NAMALWA (cell line): Measurements from ENCODE around the gene SMPD1.
A peak's percentile ranks its signal among the peaks of the same experiment; 100 is the strongest.

Experiments
- DNase-seq: peaks from one replicate; pipeline ENCODE4 v3.0.0-alpha.2; 2015; ENCODE audit warnings: low spot score

Gene SMPD1

GRCh38 chr11:6389905-6390717 lies at the start of gene SMPD1:
Gene SMPD1, plus strand, starts transcription at chr11:6390474. Its CDS starts 125 bp downstream, at chr11:6390599.
- DNase-seq, result peak; percentile 90

DNA sequence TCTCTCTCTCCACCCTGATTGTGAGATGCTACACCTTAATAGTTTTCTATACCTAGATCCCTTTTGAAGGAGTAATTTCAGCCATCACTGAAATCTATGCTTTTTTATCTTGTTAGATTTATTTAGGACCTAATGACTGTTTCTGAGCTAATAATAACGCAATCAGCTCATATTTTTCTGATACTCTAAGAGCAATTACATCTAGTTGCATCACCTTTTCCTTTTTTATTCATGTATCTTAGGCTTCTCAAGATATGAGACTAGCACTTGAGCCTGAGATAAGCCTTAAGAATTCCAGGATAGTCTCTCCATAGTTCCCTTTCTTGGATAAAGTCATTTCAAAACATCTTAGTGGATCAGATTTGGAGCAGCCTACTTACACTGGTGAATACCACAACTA lies 44.9 kb upstream of the SMPD1 start:
- DNase-seq, result no peak

GRCh38 chr11:6350043-6350442 lies 40.2 kb upstream of the SMPD1 start:
- DNase-seq, result no peak

DNA sequence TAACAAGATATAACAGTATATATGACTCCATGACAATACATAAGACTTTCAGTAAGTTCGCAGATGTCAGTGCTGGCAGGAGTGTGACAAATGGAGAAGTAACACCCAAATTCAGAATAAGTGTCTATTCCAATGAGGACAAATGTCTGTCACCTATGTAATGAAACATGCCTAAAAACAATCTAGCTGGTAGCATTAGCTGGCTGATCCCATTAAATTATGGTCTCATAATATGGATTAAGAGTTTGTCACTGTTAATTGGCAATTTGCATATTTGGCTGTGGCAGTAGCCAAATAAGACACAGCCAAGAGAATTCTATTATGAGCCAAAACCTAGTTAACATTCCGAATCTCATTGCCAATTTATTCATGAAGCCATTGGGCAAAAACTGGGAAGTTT lies 39.8 kb upstream of the SMPD1 start:
- no peak for DNase-seq

- DNase-seq, result no peak
These were observed 38.4 kb upstream of the SMPD1 start for GRCh38 chr11:6351782-6352382.

- DNase-seq, result peak; percentile 81
These were observed 36.8 kb upstream of the SMPD1 start for GRCh38 chr11:6353367-6353987.

DNA sequence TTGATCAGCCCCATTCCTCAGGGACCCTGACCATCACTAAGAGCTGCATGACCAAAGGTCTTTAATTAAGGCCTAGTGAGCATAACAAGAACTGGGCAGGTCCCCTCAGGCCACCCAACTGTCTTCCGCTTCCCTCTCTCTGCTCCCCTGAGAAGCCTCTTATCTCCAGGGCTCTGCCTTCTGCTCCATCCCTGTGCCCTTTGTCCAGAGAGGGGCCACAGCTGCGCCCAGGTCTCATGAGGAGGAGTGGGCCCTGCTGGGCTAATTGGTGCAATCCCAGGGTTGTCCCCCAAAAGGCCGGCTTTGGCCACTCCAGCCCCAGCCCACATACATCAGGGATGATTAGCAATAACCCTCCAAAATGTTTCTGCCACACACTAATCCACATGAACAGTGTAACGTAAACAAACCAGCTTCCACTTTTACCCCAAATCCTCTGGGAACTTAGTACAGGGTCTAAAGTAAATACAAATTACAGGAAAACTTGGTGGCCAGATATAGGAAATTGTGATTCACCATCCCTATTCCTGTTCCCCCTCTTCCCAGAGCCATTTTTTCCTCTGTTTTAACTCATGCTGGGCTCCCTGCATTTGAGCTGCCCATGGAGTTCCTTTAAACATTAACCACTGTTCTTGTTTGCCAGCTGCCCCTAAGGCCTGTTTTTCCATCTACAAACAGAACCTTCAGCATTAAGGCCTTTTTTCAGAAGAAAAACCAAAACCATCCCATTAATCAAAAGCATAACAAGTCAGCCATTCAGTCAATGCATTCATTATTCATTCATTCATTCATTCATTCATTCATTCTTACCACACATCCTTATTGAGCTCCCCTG lies 35.4 kb upstream of the SMPD1 start:
- no peak for DNase-seq

GRCh38 chr11:6356503-6357055 lies 33.7 kb upstream of the SMPD1 start:
- DNase-seq, result no peak

- DNase-seq, result no peak
These were observed 33.1 kb upstream of the SMPD1 start for GRCh38 chr11:6357222-6357621.

GRCh38 chr11:6360183-6360582 lies 30.1 kb upstream of the SMPD1 start:
- no peak for DNase-seq

DNA sequence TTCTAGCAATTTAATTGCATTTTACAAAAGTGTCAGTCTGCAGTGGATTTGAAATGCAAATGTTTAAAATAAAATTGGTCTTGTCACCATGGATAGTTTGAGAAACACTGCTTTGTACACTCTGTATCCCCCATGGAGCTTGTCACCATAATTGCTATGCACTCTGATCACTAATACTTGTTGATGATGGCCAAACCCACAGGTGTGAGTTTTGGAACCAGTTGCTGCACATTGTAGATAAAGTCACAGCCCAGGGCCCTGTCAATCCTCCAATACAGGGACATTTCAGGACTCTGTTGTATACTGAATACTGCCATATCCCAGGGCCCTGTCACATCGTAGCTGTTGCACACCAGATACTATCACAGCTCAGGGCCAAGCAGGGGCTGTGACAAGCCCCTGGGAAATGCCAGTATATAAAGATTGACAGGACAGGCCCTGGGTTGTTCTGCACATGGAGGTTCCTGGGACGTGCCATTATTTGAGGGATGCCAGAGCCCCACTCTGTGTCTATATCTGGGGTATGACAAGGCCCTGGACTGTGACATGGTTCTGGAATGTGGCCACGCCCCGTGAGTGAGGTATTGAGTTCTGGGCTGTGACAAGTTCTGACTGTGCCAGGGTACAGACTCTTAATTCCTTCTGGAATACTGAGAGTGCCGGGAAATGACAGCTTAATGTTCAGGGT lies 27.9 kb upstream of the SMPD1 start:
- DNase-seq, result no peak

DNA sequence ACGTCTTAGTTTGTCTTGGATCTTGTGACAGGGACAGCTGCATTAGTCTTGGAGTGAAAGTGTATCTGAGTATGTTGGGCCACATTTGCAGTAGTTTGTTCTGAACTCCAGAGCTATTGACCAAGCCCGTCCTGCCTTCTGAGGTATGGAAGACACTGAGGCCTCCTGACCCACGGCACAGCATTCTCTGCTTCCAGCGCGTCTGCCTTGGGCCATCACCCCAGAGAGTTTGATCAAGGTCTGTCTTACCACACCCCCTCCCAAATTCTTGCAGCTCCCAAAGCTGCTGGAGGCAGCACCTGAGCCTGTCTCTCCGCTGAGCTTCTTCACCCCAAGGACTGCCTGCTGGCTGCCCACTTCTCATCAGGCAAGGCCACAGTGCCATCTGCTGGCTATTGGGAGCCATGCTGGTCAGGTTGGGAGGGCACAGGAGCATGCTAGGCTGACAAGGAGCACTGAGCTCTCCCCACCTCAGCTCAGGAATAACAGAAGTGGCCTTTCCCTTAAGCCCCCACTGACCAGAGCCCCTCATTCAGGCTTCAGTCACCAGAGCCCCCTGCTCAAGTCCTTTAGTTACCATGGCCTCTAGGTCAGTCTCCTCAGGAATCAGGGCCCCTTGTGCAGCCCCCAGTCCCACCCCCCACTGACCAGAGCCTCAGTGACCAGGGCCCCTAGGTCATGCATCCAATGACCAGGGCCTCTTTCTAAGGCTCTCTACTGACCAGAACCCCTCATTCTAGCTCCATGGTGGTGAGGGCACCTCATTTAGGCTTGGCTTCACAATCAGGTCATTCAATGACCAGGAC lies 27.2 kb upstream of the SMPD1 start:
- DNase-seq, result peak; percentile 77

DNA sequence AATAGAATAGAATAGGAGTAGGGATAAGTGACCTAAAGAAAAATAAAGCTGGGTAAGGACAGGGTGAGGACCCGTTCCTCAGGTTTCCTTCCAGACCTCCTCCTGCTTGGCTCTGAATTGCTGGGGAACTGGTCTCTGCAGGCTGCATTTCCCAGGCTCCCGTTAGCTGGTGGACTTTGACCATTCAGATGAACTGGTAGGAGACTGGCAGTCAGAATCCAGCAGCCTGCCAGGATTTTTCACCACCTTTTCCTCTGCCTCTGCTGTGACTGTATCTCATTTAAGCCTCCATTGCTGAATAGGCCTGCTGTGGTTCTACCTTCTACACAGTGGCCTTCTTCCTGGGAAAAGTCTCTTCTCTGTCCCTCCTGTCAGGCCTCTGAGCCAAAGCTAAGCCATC lies 24.6 kb upstream of the SMPD1 start:
- no peak for DNase-seq

- DNase-seq, result no peak
These were observed 18.4 kb upstream of the SMPD1 start for GRCh38 chr11:6371825-6372224.

DNA sequence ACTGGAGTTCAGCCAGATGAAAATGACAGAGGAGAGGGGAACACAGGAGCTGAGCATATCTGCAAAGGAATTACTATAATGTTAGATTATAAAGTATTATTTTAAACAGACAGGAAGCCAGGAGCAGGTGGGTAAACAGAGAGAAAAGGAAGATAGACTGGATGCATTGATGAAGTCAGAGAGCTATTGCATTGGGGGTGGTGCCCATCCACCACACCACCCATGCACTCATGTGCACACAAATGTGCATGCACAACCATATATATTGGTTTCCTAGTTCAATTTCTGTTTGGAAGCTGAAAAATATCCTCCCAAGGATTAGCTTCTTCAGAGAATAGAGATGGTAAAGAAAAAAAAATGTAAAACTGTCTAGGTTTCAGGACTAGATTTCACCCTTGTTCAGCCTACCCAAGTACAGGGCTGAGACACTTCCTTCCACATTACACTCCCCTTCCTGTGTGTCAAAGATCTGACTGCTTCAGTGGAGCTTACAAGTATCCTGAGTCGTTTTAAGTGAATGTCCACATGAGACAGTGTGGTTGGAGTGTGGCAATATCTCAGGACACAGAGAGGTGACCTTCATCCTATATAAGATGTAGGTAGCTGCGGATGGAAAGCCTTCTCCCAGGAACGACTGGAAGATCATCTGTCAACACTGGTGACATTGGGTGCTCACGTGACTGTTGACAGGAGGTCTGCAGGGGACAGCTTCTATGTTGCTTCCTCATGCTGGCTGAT lies 12.2 kb upstream of the SMPD1 start:
- DNase-seq, result peak; percentile 9

DNA sequence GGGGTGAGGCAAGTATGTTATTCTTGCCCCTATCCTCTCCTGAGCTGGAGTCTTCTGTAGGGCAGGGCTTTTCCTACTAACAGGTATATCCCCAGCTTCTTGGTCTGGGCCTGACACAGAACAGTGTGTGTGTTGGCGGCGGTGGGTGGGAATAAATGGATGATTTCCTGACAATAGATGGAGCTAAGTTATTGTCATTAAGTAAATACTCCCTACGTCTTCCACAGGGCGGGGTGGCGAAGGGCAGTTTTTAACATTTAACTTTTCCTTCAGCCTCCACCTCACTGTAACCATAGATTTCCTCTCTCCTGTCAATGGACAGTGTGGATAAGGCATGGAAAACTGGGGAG lies 11.7 kb upstream of the SMPD1 start:
- DNase-seq, result no peak

DNA sequence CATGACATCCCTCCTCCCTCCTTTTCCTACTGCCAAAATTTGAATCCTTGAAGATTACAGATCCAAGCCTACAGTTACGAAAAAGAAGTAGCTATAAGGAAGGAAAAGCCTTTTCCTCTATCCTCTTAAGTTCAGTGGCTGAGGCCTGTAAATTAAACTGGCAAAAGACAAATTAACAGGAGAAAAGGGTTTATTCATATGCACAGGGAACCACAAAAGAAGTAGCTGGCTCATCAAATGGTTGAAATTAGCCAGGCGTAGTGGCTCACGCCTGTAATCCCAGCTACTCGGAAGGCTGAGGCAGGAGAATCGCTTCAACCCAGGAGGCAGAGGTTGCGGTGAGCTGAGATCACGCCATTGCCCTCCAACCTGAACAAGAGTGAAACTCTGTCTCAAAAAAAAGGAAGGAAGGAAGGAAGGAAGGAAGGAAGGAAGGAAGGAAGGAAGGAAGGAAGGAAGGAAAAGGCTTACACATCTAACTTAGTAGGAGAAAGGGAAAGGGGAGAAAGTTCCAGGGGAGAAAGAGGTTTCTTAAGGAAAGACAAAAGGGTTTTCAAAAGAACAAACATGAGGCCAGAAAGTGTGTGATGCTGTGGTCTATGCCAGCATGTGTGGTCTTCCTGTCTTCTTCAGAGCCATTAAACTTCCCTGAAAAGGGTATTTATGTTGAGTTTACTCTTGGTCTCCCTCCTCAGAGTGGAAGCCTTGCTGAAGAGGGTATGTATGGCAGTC lies 5.1 kb upstream of the SMPD1 start:
- DNase-seq, result no peak

GRCh38 chr11:6387811-6388599 lies 2.3 kb upstream of the SMPD1 start:
- DNase-seq, result no peak

- DNase-seq, result no peak
These were observed 1.5 kb upstream of the SMPD1 start for GRCh38 chr11:6388748-6389147.
